Caki2 (cell line): Measurements from ENCODE around the gene BRSK2. TPM values are rescaled to one million over a fixed set of nuclear protein-coding genes. Genes with fewer than 3 reads are reported as not detected.
A peak's percentile ranks its signal among the peaks of the same experiment; 100 is the strongest.
"Not testable (repeated sequence)": the region's sequence is repeated elsewhere in the genome, so short reads cannot be mapped to it uniquely, and the experiment has no call there.

ENCODE experiments used
- DNase-seq: peaks from one replicate; pipeline ENCODE4 v3.0.0-alpha.2; 2015; ENCODE audit warnings: low read depth
- in situ Hi-C: cut with HindIII; loops from 2 replicates; pipeline ENCODE4 v1.10.0; 2016; ENCODE audit warnings: low sequenced_read_pairs, low pct_unique_long_range_greater_than_20kb, mixed read lengths
- total RNA-seq: library from RNA; depleted of rRNA; stranded (reverse); fragments of >200 nt; shearing (Covaris generic); gene quantifications from 2 replicates; pipeline ENCODE4 v1.2.3, GENCODE V29; 2014; ENCODE audit warnings: low replicate concordance

The BRSK2 gene
- total RNA-seq, 1 experiment from 2014 or later = 2.4 TPM

- in situ Hi-C loops = no loop called here
- no peak for DNase-seq
Observed at GRCh38 chr11:1415631-1416030, 25.9 kb downstream of the BRSK2 start.

DNA sequence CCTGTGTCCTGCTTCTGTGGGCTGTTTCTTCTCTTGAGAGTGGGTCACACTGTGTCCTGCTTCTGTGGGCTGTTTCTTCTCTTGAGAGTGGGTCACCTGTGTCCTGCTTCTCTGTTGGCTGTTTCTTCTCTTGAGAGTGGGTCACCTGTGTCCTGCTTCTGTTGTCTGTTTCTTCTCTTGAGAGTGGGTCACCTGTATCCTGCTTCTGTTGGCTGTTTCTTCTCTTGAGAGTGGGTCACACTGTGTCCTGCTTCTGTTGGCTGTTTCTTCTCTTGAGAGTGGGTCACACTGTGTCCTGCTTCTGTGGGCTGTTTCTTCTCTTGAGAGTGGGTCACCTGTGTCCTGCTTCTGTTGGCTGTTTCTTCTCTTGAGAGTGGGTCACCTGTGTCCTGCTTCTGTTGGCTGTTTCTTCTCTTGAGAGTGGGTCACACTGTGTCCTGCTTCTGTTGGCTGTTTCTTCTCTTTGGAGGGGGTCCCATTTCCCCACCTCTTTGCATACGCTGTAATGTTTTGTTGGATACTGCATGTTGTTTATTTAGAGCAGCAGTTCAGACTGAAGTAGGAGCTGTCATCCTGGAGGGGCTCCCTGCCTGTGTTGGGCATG lies 28.6 kb downstream of the BRSK2 start:
- in situ Hi-C loops = not testable (repeated sequence)
- DNase-seq = peak; percentile 10

- in situ Hi-C loops = no loop called here
- DNase-seq = no peak
Observed at GRCh38 chr11:1419811-1420210, 30.1 kb downstream of the BRSK2 start.

DNA sequence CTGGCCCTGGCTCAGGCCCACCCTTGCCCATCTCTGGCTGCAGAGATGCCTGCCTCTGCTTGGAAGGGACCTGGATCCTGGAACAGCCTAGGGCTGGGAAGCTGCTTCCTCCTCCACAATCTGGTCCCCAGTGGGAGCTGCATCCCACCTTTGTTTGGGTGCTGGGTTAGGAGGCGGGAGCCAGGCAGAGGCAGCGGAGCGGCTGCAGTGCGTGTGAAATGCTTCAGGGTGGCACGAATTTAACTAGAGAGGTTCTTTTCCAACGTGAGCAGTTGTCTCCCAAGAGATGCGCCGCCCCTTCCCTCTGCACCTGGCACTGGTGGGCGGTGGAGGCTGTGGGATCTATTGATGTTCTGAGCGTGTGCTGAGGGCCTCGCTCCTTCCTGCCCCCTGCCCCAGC lies 31.6 kb downstream of the BRSK2 start:
- DNase-seq = no peak
- in situ Hi-C loops = no loop called here

GRCh38 chr11:1422481-1422880 lies 32.7 kb downstream of the BRSK2 start:
- peak; percentile 12 for DNase-seq
- in situ Hi-C loops = no loop called here

GRCh38 chr11:1422981-1423380 lies 33.2 kb downstream of the BRSK2 start:
- no peak for DNase-seq
- in situ Hi-C loops = no loop called here

DNA sequence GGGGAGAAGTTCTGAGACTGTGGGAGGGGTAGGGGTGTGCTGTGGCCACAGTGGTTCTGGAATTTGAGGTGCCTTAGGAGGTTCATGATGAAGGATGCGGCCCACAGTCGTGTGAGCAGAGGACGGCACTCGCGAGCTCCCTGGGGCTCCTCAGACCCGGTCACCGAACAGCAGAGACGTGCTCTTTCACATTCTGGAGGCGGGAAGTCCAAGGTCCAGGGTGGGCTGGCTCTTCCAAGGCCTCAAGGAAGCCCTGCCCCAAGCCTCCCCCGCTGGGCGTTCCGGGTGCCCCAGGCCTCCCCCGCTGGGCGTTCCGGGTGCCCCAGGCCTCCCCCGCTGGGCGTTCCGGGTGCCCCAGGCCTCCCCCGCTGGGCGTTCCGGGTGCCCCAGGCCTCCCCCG lies 33.7 kb downstream of the BRSK2 start:
- DNase-seq, in situ Hi-C loops: not testable (repeated sequence)

GRCh38 chr11:1425006-1425405 lies 35.3 kb downstream of the BRSK2 start:
- in situ Hi-C loops = no loop called here
- no peak for DNase-seq

DNA sequence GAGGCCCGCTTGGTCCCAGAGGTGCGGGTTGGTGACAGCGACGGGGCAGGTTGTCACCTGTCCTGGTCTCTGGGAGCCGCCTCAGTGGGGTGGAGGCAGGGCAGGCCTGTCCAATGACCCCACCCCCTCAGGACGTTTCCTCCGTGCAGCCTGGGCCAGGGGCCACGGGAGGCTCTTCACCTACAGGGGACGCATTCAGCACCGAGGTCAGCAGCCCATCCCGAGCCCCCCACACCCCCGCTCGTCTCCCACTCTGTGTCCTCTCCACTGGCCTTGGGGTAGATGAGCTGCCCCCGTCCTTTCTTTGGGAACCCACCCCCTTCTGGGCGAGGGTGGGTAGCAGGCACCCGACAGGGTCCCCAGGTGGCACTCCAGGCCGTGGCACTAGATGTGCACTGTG lies 35.7 kb downstream of the BRSK2 start:
- DNase-seq = no peak
- in situ Hi-C loops = no loop called here

DNA sequence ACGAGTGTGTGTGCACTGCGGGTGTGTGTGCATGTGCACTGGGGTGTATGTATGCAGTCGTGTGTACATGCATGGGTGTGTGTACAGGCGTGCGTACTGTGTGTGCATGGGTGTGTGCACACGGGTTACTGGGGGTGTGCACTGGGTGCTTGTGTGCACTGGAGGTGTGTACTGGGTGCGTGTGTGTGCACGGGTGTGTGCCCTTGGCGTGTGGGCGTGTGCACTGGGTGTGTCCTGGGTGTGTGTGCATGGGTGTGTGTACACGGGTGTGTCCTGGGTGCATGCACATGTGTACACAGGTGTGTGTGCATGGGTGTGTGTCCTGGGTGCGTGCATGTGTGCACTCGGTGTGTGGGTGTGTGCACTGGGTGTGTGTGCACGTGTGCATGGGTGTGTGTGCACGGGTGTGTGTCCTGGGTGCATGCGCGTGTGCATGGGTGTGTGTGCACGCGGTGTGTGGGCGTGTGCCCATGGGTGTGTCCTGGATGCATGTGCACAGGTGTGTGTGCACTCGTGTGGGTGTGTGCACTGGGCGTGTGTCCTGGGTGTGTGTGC lies 39.1 kb downstream of the BRSK2 start:
- in situ Hi-C loops = no loop called here
- DNase-seq = no peak

- in situ Hi-C loops = no loop called here
- no peak for DNase-seq
Observed at GRCh38 chr11:1433568-1433967, 43.8 kb downstream of the BRSK2 start.

- in situ Hi-C loops = no loop called here
- no peak for DNase-seq
Observed at GRCh38 chr11:1433977-1434640, 44.4 kb downstream of the BRSK2 start.

DNA sequence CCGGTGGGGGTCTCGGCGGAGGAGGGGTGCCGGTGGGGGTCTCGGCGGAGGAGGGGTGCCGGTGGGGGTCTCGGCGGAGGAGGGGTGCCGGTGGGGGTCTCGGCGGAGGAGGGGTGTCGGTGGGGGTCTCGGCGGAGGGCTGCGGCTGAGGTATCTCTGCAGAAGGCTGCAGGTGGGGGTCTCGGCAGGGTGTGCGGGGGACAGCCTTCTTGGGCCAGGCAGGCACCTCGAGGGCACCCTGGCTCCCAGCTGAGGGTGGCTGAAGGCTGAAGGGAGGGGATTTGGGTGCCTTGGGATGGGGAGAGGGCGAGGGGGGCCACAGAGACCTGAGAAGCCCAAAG lies 45.7 kb downstream of the BRSK2 start:
- DNase-seq, in situ Hi-C loops: not testable (repeated sequence)

- in situ Hi-C loops = no loop called here
- no peak for DNase-seq
Observed at GRCh38 chr11:1435820-1436467, 46.2 kb downstream of the BRSK2 start.

DNA sequence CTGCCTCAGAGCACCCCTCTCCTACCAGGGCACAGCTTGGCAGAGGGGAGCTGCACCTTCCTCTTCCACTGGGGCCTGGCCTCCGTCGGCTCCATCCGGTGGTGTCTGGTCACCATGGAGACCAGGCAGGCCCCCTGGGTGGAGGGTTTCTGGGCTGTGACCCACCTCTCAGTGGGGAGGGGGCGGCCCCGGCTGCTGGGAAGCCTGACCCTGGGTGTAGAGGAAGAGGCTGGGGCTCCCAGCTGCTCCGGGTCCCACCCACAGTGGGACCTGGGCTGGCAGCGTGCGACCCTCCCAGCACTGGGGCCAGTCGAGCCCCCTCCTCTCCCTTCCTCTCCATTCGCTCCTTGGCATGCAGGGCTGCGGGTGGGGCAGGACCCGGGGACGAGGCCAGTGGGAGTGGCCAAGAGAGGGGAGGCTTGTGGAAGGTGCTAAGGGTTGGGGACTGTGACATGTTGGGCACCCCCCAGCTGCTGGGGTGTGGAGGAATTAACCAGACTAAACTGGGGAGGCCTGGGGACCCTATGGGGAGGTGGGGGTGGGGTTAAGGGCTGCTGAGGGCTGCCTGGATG lies 46.8 kb downstream of the BRSK2 start:
- no peak for DNase-seq
- in situ Hi-C loops = no loop called here

DNA sequence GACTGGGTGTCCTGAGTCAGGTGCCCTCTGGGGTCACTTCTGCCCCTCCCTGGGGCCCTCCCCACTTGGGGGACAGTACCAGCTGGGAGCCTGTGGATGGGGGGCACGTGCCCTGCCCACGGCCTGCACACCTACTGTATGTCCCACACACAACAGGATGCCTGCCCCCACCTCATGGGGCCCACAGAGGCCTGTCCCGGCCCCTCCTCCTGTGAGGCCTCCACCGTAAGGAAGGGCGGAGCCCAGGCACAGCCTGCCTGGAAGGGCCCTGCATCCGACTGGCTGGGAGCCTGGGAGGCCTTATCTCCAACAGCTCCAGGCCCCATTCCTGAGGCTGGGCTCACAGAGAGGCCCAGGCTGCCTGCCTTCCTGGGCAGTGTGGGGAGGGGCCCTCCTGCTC lies 47.8 kb downstream of the BRSK2 start:
- in situ Hi-C loops = no loop called here
- DNase-seq = no peak

GRCh38 chr11:1438261-1438966 lies 48.7 kb downstream of the BRSK2 start:
- in situ Hi-C loops = no loop called here
- DNase-seq = no peak

GRCh38 chr11:1438967-1439330 lies 49.2 kb downstream of the BRSK2 start:
- in situ Hi-C loops = no loop called here
- no peak for DNase-seq

DNA sequence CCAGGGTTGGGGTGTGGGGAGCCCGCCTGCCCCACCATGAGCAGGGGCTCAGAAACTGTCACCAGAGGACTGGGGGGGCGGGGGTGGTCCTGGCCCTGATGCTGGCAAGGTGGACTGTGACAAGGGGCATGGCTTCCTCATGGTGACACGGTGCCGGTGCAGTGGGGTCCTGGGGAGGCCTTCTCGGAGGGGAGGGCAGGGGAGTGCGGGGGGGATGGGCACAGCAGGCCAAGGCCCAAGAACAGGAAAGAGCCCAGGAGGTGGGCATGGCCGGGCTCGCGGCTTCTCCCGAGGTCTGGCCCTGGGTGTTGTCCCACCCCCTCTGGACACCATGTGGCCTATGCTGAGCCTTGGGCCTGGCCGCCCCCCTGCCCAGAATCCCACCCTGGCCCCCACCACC lies 49.6 kb downstream of the BRSK2 start:
- DNase-seq = no peak
- in situ Hi-C loops = no loop called here
